Measurements from ENCODE around the gene NPAS3. TPM values are rescaled to one million over a fixed set of nuclear protein-coding genes. Genes with fewer than 3 reads are reported as not detected.

The NPAS3 gene
- total RNA-seq, 2 experiments from 2014 or later, result not detected

- CTCF ChIA-PET, result interaction anchor here (2.5 kb wide), 1 partner anchor 10 kb away, joined by 13 read pairs; no protein-coding TSS in a partner anchor
- intact Hi-C loops (cut with micrococcal nuclease), result no loop called here
- Mint-ChIP-seq H3K9me3 (no peaks in the 10 kb centered on the region), H3K36me3 (ENCODE audit: low read depth) (no peaks in the 10 kb centered on the region), H3K4me3 (no peak overlapping the region), H3K27me3 (ENCODE audit: low read depth) (peaks cover 25% of the 10 kb centered on the region), H3K4me1 (ENCODE audit: low read depth) (peaks cover 2% of the 10 kb centered on the region), H3K27ac (no peak overlapping the region)
- DNase-seq, result no peak
Observed at GRCh38 chr14:33802737-33803136, 864.1 kb downstream of the NPAS3 start.

GRCh38 chr14:33805593-33805992 is 866.9 kb downstream of the NPAS3 start:
- Mint-ChIP-seq H3K27me3 (ENCODE audit: low read depth) (peaks cover 20% of the 10 kb centered on the region), H3K27ac (no peak overlapping the region), H3K4me1 (ENCODE audit: low read depth) (peaks cover 2% of the 10 kb centered on the region), H3K4me3 (no peak overlapping the region), H3K36me3 (ENCODE audit: low read depth) (no peaks in the 10 kb centered on the region), H3K9me3 (no peaks in the 10 kb centered on the region)
- intact Hi-C loops (cut with micrococcal nuclease), result no loop called here
- no peak for DNase-seq
- CTCF ChIA-PET, result interaction anchor here (2.0 kb wide), 1 partner anchor 13 kb away, joined by 10 read pairs; no protein-coding TSS in a partner anchor

- DNase-seq, result no peak
- Mint-ChIP-seq H3K4me1 (ENCODE audit: low read depth) (no peaks in the 10 kb centered on the region), H3K27ac (no peak overlapping the region), H3K27me3 (ENCODE audit: low read depth) (peaks cover 13% of the 10 kb centered on the region), H3K36me3 (ENCODE audit: low read depth) (no peaks in the 10 kb centered on the region), H3K9me3 (no peaks in the 10 kb centered on the region), H3K4me3 (no peak overlapping the region)
- intact Hi-C loops (cut with micrococcal nuclease), result no loop called here
- CTCF ChIA-PET, result interaction anchor here (0.7 to 1.5 kb wide), 2 partner anchors 14 to 45 kb away, joined by 4 to 8 read pairs; no protein-coding TSS in a partner anchor
Observed at GRCh38 chr14:33806905-33807304, 868.2 kb downstream of the NPAS3 start.

- H3K4me1 Mint-ChIP-seq (ENCODE audit: low read depth), result no peaks in the 10 kb centered on the region
- H3K27me3 Mint-ChIP-seq (ENCODE audit: low read depth), result peaks cover 7% of the 10 kb centered on the region
- intact Hi-C loops (cut with micrococcal nuclease), result no loop called here
- DNase-seq, result no peak
- no peak overlapping the region for H3K27ac Mint-ChIP-seq
- no peak overlapping the region for H3K4me3 Mint-ChIP-seq
- no peaks in the 10 kb centered on the region for H3K36me3 Mint-ChIP-seq (ENCODE audit: low read depth)
- CTCF ChIA-PET, result no interaction called here
- H3K9me3 Mint-ChIP-seq, result no peaks in the 10 kb centered on the region
Observed at GRCh38 chr14:33808187-33808586, 869.5 kb downstream of the NPAS3 start.

GRCh38 chr14:33809396-33809981 is 870.8 kb downstream of the NPAS3 start:
- no peak for DNase-seq
- CTCF ChIA-PET, result no interaction called here
- H3K27ac Mint-ChIP-seq, result no peak overlapping the region
- peaks cover 13% of the 10 kb centered on the region for H3K27me3 Mint-ChIP-seq (ENCODE audit: low read depth)
- intact Hi-C loops (cut with micrococcal nuclease), result no loop called here
- H3K4me1 Mint-ChIP-seq (ENCODE audit: low read depth), result no peaks in the 10 kb centered on the region
- H3K9me3 Mint-ChIP-seq, result no peaks in the 10 kb centered on the region
- no peaks in the 10 kb centered on the region for H3K36me3 Mint-ChIP-seq (ENCODE audit: low read depth)
- H3K4me3 Mint-ChIP-seq, result no peak overlapping the region

GRCh38 chr14:33810308-33810707 is 871.6 kb downstream of the NPAS3 start:
- Mint-ChIP-seq H3K4me3 (no peak overlapping the region), H3K9me3 (no peaks in the 10 kb centered on the region), H3K36me3 (ENCODE audit: low read depth) (no peaks in the 10 kb centered on the region), H3K4me1 (ENCODE audit: low read depth) (no peaks in the 10 kb centered on the region), H3K27me3 (ENCODE audit: low read depth) (peaks cover 13% of the 10 kb centered on the region), H3K27ac (no peak overlapping the region)
- no peak for DNase-seq
- intact Hi-C loops (cut with micrococcal nuclease), result no loop called here
- CTCF ChIA-PET, result interaction anchor here (0.6 kb wide), 1 partner anchor 207 kb away, joined by 5 read pairs; no protein-coding TSS in a partner anchor

- Mint-ChIP-seq H3K27ac (no peak overlapping the region), H3K4me1 (ENCODE audit: low read depth) (no peaks in the 10 kb centered on the region), H3K4me3 (no peak overlapping the region), H3K27me3 (ENCODE audit: low read depth) (peaks cover 17% of the 10 kb centered on the region), H3K36me3 (ENCODE audit: low read depth) (no peaks in the 10 kb centered on the region), H3K9me3 (no peaks in the 10 kb centered on the region)
- intact Hi-C loops (cut with micrococcal nuclease), result no loop called here
- no peak for DNase-seq
- CTCF ChIA-PET, result no interaction called here
Observed at GRCh38 chr14:33811721-33812120, 873.0 kb downstream of the NPAS3 start.

GRCh38 chr14:33812181-33812580 is 873.5 kb downstream of the NPAS3 start:
- Mint-ChIP-seq H3K27me3 (ENCODE audit: low read depth) (peaks cover 17% of the 10 kb centered on the region), H3K4me3 (no peak overlapping the region)
- CTCF ChIA-PET, result no interaction called here

GRCh38 chr14:33812601-33813000 is 873.9 kb downstream of the NPAS3 start:
- Mint-ChIP-seq H3K4me3 (no peak overlapping the region), H3K4me1 (ENCODE audit: low read depth) (no peaks in the 10 kb centered on the region), H3K36me3 (ENCODE audit: low read depth) (no peaks in the 10 kb centered on the region), H3K27ac (no peak overlapping the region), H3K27me3 (ENCODE audit: low read depth) (peaks cover 20% of the 10 kb centered on the region), H3K9me3 (no peaks in the 10 kb centered on the region)
- intact Hi-C loops (cut with micrococcal nuclease), result no loop called here
- CTCF ChIA-PET, result interaction anchor here (0.7 kb wide), 1 partner anchor 26 kb away, joined by 3 read pairs; no protein-coding TSS in a partner anchor
- DNase-seq, result no peak

More at GRCh38 chr14:33812181-33812580, 873.5 kb downstream of the NPAS3 start:
- no peak overlapping the region for H3K27ac Mint-ChIP-seq
- no peaks in the 10 kb centered on the region for H3K9me3 Mint-ChIP-seq
- H3K4me1 Mint-ChIP-seq (ENCODE audit: low read depth), result no peaks in the 10 kb centered on the region
- H3K36me3 Mint-ChIP-seq (ENCODE audit: low read depth), result no peaks in the 10 kb centered on the region
- no peak for DNase-seq
- intact Hi-C loops (cut with micrococcal nuclease), result no loop called here

GRCh38 chr14:33814010-33814409 is 875.3 kb downstream of the NPAS3 start:
- Mint-ChIP-seq H3K9me3 (no peaks in the 10 kb centered on the region), H3K27ac (no peak overlapping the region), H3K36me3 (ENCODE audit: low read depth) (no peaks in the 10 kb centered on the region), H3K4me3 (no peak overlapping the region), H3K4me1 (ENCODE audit: low read depth) (no peaks in the 10 kb centered on the region), H3K27me3 (ENCODE audit: low read depth) (peaks cover 20% of the 10 kb centered on the region)
- CTCF ChIA-PET, result interaction anchor here (0.5 kb wide), 1 partner anchor 1222 kb away, joined by 3 read pairs; no protein-coding TSS in a partner anchor
- intact Hi-C loops (cut with micrococcal nuclease), result no loop called here
- no peak for DNase-seq

- Mint-ChIP-seq H3K27me3 (ENCODE audit: low read depth) (peaks cover 2% of the 10 kb centered on the region), H3K4me3 (no peak overlapping the region), H3K36me3 (ENCODE audit: low read depth) (no peaks in the 10 kb centered on the region), H3K4me1 (ENCODE audit: low read depth) (no peaks in the 10 kb centered on the region), H3K9me3 (peaks cover 4% of the 10 kb centered on the region), H3K27ac (no peak overlapping the region)
- CTCF ChIA-PET, result interaction anchor here (0.6 kb wide), 1 partner anchor 126 kb away, joined by 4 read pairs; no protein-coding TSS in a partner anchor
- DNase-seq, result no peak
- intact Hi-C loops (cut with micrococcal nuclease), result no loop called here
Observed at GRCh38 chr14:33833706-33834465, 895.2 kb downstream of the NPAS3 start.

GRCh38 chr14:33834466-33835260 is 896.0 kb downstream of the NPAS3 start:
- Mint-ChIP-seq H3K4me1 (ENCODE audit: low read depth) (no peaks in the 10 kb centered on the region), H3K27me3 (ENCODE audit: low read depth) (no peaks in the 10 kb centered on the region), H3K36me3 (ENCODE audit: low read depth) (no peaks in the 10 kb centered on the region), H3K9me3 (peaks cover 2% of the 10 kb centered on the region), H3K4me3 (no peak overlapping the region), H3K27ac (no peak overlapping the region)
- no peak for DNase-seq
- CTCF ChIA-PET, result interaction anchor here (0.6 to 0.9 kb wide), 3 partner anchors 42 to 263 kb away, joined by 3 to 4 read pairs (median 3); no protein-coding TSS in a partner anchor
- intact Hi-C loops (cut with micrococcal nuclease), result no loop called here

Data from activated naive CD4-positive, alpha-beta T cell treated with anti-CD3 and anti-CD28 coated beads for 36 hours (primary cell).